Smooth muscle cell (in vitro differentiated cells): ENCODE results near the gene NIN. TPM values are rescaled to one million over a fixed set of nuclear protein-coding genes. Genes with fewer than 3 reads are reported as not detected.

Experiments used
- DNase-seq: peaks from one replicate; lab custom pipeline; 2025; ENCODE audit not compliant: unreplicated experiment; lab: John Stamatoyannopoulos, UW
- H2AFZ ChIP-seq: fragments of 200-600 bp; sonication (generic); 2 replicates; pipeline ENCODE4 v1.6.0; 2016; ENCODE audit warnings: antibody characterized with exemption, low read depth, mild to moderate bottlenecking
- H3F3A ChIP-seq: fragments of 200-600 bp; sonication (generic); 2 replicates; pipeline ENCODE4 v1.6.0; 2017; ENCODE audit warnings: antibody characterized with exemption, low read depth
- H3K27ac ChIP-seq: fragments of 200-600 bp; sonication (generic); 2 replicates; pipeline ENCODE4 v1.5.1; 2016; ENCODE audit warnings: low read depth, mild to moderate bottlenecking
- H3K27me3 ChIP-seq: fragments of 200-600 bp; sonication (generic); 2 replicates; pipeline ENCODE4 v1.6.1; 2016; ENCODE audit warnings: low read depth, mild to moderate bottlenecking
- H3K36me3 ChIP-seq: fragments of 200-600 bp; sonication (generic); 2 replicates; pipeline ENCODE4 v1.5.1; 2016; ENCODE audit warnings: low read depth
- H3K4me1 ChIP-seq: fragments of 200-600 bp; sonication (generic); 2 replicates; pipeline ENCODE4 v1.5.1; 2016; ENCODE audit warnings: low read depth
- H3K4me2 ChIP-seq: fragments of 200-600 bp; sonication (generic); 2 replicates; pipeline ENCODE4 v1.6.0; 2016; ENCODE audit warnings: mild to moderate bottlenecking
- H3K4me3 ChIP-seq: fragments of 200-600 bp; sonication (generic); 2 replicates; pipeline ENCODE4 v1.5.1; 2016; ENCODE audit warnings: mild to moderate bottlenecking
- H3K79me2 ChIP-seq: fragments of 200-600 bp; sonication (generic); 2 replicates; pipeline ENCODE4 v1.6.0; 2016; ENCODE audit warnings: low read depth, mild to moderate bottlenecking
- H3K9ac ChIP-seq: fragments of 200-600 bp; sonication (generic); 2 replicates; pipeline ENCODE4 v1.6.0; 2016; ENCODE audit warnings: low read depth
- H3K9me3 ChIP-seq: fragments of 200-600 bp; sonication (generic); replicated peaks from 2 replicates; pipeline ENCODE4 v1.5.1; 2016; ENCODE audit warnings: low read depth
- H4K20me1 ChIP-seq: fragments of 200-600 bp; sonication (generic); 2 replicates; pipeline ENCODE4 v1.6.0; 2016; ENCODE audit warnings: low read depth
- CTCF ChIP-seq: fragments of 200-600 bp; sonication (generic); IDR thresholded peaks from 2 replicates; pipeline ENCODE4 v1.5.1; 2017; ENCODE audit warnings: borderline replicate concordance, mild to moderate bottlenecking, antibody characterized with exemption; ENCODE audit not compliant: insufficient read depth, poor library complexity, severe bottlenecking
- WGBS: methylation state at CpG from one replicate; pipeline ENCODE4 v1.1.7; 2016; ENCODE audit warnings: low lambda C conversion rate; 5-methylcytosine and 5-hydroxymethylcytosine counted together
- polyA plus RNA-seq: library from polyadenylated mRNA; unstranded; fragments of >200 nt; fragmentation: Nextera tagmentation; extraction: Ambion mirVana; gene quantifications from 2 replicates; pipeline ENCODE4 v1.2.1, GENCODE V29; 2016
- total RNA-seq: library from RNA; depleted of rRNA; stranded (reverse); fragments of >200 nt; gene quantifications from 2 replicates; pipeline ENCODE4 v1.2.3, GENCODE V29; 2014

Gene NIN
- total and polyA plus RNA-seq, 2 experiments from 2014 or later = 7.5 to 14.9 TPM

- H3K4me1 ChIP-seq = no peaks in the 10 kb centered on the region
- no peak overlapping the region for H2AFZ ChIP-seq
- H3K4me3 ChIP-seq = no peak overlapping the region
- H3K4me2 ChIP-seq = peak overlapping the region; percentile 65
- H3K9me3 ChIP-seq = no peaks in the 10 kb centered on the region
- H3F3A ChIP-seq = no peaks in the 10 kb centered on the region
- no peaks in the 10 kb centered on the region for H3K79me2 ChIP-seq
- peaks cover 3% of the 10 kb centered on the region for H3K36me3 ChIP-seq
- H3K9ac ChIP-seq = peak overlapping the region; percentile 21
- no peaks in the 10 kb centered on the region for H3K27me3 ChIP-seq
- peak overlapping the region; percentile 75 for H3K27ac ChIP-seq
- no peak for TF ChIP-seq CTCF
- H4K20me1 ChIP-seq = no peaks in the 10 kb centered on the region
- DNase-seq = no peak
- 84% methylated on average over 12 of the region's 12 CpGs for WGBS
These were observed 67.5 kb downstream of the NIN start for GRCh38 chr14:50763382-50764007.

- Histone ChIP-seq H3K36me3 (no peaks in the 10 kb centered on the region), H3K27me3 (no peaks in the 10 kb centered on the region), H3K27ac (peak overlapping the region; percentile 75), H3K9ac (peak overlapping the region; percentile 21), H3K9me3 (no peaks in the 10 kb centered on the region), H3K79me2 (no peaks in the 10 kb centered on the region), H3K4me2 (peak overlapping the region; percentile 65), H3F3A (no peaks in the 10 kb centered on the region), H3K4me3 (no peak overlapping the region), H2AFZ (no peak overlapping the region), H4K20me1 (no peaks in the 10 kb centered on the region), H3K4me1 (no peaks in the 10 kb centered on the region)
- TF ChIP-seq CTCF = no peak
- WGBS = 95% methylated on average over 3 of the region's 3 CpGs
- DNase-seq = no peak
These were observed 68.0 kb downstream of the NIN start for GRCh38 chr14:50762931-50763300.

DNA sequence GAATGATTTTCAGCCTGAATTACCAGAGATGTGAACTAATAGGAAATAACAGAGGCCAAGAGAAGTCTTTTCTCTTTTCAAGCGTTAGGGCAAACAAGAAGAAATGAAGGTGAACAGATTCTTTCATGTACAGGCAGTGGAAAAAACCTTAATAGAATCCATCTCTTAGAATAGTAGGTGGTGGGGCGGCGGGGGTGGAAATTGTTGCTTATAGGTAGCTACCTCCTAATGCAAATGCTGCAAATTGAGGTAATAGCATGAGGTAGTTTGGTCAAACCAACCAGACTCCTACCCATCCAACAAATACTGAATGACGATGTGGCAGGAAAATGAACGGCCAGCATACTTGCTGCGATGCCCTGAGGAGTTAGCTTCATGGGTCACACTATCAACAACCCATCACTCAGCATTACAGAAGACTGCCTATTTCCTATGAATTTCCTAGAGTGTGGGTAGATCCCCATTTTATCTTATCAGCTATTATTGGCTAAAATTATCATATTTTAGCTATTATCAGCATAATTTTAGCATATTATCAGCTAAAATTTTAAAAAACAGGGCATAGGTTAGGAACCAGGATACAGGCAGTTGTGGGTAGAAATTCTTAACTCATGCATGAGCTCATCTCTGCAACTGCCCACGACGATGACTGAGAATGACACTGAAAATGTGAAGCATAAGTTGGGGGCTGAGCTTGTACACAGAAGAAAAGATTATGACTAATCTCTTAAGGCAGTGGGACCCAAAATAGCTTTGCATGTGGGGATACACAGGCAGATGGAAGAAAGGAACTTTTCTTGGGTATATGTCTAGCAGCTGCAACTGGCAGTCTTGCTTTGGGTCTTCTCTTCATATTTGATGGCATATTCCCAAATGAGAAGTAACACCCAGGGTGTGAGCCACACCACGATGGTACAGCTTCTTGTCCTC, 68.7 kb downstream of the NIN start:
- no peaks in the 10 kb centered on the region for H3K27me3 ChIP-seq
- H3K27ac ChIP-seq = peak overlapping the region; percentile 75

More for the DNA sequence above, 68.7 kb downstream of the NIN start:
- Histone ChIP-seq H2AFZ (no peak overlapping the region), H3K9ac (peak overlapping the region; percentile 21), H3K4me3 (no peak overlapping the region), H3K9me3 (no peaks in the 10 kb centered on the region), H3K4me2 (peak overlapping the region; percentile 65), H3K36me3 (no peaks in the 10 kb centered on the region), H4K20me1 (no peaks in the 10 kb centered on the region), H3K79me2 (no peaks in the 10 kb centered on the region), H3K4me1 (no peaks in the 10 kb centered on the region), H3F3A (no peaks in the 10 kb centered on the region)
- 75% methylated on average over 9 of the region's 9 CpGs for WGBS
- no peak for DNase-seq
- no peak for TF ChIP-seq CTCF
